T-helper 9 cell (primary cell): ENCODE data around the gene SYCP2.
A peak's percentile ranks its signal among the peaks of the same experiment; 100 is the strongest.

Experiments used
- DNase-seq: peaks from one replicate; pipeline ENCODE4 v3.0.0-alpha.2; 2020

Gene SYCP2

DNA sequence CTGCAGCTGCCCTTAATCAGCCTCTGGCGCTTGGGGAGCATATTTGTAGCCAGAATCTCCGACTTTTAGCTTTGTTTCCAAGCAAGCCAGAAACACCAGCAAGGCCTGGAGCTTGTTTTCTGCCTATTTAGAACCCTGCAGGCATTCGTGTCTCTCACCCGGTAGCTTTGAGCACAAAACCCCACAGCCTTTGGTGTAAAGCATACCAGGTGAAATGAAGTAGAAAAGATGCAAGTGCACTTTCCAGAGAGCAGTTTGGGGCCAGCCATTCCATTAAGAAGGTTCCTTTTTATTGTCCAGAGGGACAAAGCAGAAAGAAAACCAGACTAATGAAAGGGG is 7.5 kb upstream of the SYCP2 start:
- no peak for DNase-seq

GRCh38 chr20:59940129-59940955 is 6.9 kb upstream of the SYCP2 start, which contains the start of the genes FAM217B and PPP1R3D:
Gene FAM217B, plus strand, starts transcription at chr20:59940389. Its CDS starts 3,555 bp downstream, at chr20:59943944.
Gene PPP1R3D, minus strand, starts transcription at chr20:59940305. Its CDS starts 374 bp downstream, at chr20:59939931.
- peak; percentile 84 for DNase-seq

GRCh38 chr20:59939879-59940128 is 6.4 kb upstream of the SYCP2 start:
- no peak for DNase-seq

DNA sequence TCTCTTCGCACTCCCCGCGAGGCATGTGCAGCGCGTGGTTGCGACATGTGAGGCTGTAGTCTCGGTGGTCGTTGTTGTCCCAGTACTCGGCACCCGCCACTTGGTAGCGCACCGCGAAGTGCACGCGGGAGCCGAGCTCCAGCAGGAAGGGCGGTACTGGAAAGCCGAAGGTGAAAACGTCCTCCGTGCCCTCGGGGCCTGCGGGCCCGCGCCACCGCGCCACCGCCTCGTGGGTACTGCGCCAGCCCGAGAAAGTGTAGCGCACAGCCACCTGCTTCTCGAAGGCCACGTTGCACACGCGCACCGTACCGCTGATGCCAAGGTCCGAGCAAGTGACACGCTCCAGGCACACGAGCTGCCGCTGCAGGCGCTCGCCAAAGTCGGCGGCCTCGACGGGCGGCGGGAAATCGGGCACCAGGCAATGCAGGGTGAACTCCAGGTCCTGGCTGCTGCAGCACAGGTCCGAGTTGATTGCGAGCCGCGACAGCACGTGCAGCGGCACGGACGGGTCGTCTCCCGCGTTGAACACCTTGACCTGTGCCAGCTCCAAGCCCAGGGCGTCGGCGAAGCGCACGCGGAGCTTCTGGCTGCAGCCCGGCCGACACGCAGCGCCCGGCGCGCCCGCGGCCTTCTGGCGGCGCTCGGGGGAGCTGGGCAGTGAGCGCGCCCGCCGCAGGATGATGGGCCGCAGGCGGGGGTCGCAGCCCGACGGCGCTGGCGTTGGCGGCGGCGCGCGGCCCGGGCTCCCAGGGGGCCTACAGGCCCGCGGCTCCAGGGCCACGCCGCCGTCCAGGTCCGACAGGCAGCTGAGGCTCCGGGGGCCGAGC is 5.8 kb upstream of the SYCP2 start:
- DNase-seq: no peak

DNA sequence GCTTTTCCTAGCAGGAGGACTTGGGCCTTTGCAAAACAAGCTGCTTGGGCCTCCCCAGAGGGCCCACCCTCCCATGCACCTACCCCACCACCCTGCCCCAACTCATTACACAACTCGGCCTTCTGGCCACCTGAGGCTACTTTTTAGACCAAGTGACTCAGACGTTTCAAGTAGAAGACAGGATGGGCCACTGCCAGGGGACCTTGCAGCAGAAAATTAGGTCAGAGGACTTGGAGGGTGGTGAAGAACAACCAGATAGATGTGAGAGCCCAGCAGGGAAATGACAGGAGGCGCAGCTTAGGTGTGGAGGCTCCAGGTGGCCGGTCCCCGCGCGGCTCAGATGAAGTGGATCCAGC is 5.2 kb upstream of the SYCP2 start:
- DNase-seq: no peak

- DNase-seq: no peak
These were observed 4.8 kb upstream of the SYCP2 start for GRCh38 chr20:59938221-59938620.

- DNase-seq: no peak
These were observed 3.7 kb upstream of the SYCP2 start for GRCh38 chr20:59937150-59937549.

GRCh38 chr20:59936409-59936808 is 3.0 kb upstream of the SYCP2 start:
- DNase-seq: no peak

DNA sequence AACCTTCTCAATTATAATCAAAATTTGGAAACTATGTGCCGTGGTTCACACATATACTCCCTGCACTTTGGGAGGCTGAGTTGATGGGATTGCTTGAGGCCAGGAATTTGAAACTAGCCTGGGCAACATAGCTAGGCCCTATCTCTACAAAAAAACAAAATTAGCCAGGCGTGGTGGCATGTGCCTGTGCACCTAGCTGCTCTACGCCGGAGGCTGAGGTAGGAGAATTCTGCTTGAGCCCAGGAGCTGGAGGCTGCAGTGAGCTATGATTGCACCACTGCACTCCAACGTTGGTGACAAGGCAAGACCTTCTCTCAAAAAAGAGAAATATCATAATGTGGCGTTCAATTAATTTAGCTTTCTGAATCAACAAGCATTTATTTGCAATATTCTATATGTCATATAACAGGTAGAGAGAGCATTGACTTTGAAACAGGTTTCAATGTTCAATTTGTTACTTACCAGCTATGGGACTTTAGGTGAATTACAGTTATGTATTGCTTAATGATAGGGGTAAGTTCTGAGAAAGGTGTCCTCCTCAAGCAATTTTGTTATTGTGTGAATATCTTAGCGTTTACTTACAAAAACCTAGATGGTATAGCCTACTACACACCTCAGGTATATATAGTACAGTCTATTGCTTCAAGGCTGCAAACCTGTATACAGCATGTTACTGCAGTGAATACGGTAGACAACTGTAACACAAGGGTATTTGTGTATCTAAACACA is 2.2 kb upstream of the SYCP2 start:
- no peak for DNase-seq

DNA sequence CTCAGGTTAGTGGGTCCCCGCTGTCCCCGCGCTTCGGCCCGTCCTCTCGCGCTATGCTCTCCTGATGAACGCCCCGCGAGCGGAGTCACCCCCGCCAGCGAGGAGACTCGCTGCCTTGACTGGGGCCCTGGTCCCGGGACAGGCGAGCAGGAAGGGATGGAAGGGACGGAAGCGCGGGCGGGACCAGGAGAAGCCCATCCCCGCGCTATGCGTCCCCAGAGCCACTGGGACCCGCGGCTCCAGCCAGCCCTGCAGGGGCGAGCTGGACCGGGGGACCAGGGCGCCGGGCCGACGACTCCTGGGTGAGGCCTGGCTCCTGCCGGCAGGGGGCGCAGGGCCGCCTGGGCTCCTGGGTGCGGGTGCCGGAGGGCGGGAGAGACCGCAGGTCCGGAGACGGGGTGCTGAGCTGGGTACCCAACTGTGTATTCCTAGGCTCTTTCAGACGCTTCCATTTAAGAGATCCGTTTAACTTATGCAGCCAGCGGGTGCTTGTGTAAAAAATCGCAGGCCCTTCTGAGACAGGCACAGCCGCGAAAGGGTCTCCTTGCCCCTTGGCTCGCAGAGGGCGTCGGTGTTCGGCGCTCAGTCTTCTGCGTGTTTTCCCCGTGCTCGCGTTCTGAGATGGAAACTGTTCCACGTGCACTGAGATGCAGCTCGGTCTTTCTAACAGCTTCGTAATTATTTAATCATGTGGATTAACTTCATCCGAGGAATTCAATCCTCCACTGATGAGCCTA is 580 bp upstream of the SYCP2 start:
- DNase-seq: peak; percentile 78

GRCh38 chr20:59932616-59933295 is 681 bp downstream of the SYCP2 start:
- no peak for DNase-seq

DNA sequence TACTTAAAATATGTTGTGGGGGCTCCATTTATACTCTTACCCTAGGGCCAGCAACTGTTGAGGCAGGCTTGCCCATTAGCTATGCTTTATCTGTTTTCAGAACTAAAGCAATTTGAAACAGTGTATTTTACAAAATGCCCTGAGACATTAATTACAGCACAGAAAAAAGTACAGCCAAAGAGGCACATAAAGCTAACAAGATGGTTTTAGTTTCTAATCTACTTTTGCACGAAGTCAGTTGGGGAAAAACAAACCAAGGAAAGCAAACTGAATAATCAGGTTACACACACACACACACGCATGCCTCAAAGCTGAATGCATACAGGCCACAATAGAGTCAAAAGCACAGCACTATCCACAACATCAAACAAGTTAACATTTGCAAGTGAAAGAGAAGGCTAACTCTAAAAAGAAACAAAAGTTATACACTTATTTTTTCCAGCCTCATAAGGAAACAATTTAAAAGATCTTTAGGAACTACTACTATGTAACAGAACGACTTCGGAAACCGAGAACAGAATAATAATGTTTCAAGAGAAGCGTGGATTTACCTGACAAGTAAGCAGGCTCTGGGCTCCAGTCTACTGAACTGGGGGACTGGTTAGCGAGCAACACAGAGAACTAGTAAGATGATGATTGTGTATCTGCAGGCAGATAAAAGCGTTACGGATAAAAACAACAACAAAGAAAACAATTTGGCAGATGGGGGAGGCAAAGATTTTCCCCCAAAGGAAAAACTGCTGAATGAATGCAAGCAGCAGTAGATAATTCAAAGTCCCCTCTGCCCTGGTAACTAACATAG is 1.7 kb downstream of the SYCP2 start:
- no peak for DNase-seq

DNA sequence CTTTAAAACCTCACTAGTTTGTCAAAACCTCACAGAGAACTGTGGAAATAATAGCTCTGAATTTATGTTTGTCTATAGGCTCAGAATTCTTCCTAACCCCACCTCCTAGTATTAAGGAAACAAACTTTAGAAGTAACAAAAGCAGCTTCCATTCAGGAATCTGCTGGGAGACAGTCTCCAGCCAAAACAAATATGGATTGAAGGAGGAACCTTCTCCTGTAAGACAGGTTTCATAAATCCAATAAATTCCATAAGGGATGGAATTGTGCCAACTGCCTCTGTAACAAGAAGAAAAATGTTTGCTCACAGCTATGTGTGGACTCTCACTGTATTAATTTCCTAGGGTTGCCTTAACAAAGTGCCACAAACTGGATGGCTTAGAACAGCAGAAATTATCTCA is 7.5 kb downstream of the SYCP2 start:
- no peak for DNase-seq

- DNase-seq: no peak
These were observed 8.1 kb downstream of the SYCP2 start for GRCh38 chr20:59925359-59925758.

DNA sequence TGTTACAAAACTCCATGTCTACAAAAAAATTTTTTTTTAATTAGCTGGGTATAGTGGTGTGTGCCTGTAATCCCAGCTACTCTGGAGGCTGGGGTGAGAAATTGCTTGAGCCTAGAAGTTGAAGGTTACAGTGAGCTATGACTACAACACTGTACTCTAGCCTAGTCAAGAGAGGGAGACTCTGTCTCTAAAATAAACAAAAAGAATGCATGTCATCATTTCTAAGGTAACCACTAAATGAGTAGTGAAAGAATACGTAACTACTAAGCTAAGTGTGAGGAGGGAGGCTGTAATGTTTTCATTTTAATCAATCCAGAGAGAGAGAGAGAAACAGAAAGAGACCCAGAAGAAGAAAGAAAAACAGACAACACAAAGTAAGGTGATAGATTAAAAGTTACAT is 9.9 kb downstream of the SYCP2 start:
- no peak for DNase-seq

- DNase-seq: no peak
These were observed 12.5 kb downstream of the SYCP2 start for GRCh38 chr20:59920944-59921343.

DNA sequence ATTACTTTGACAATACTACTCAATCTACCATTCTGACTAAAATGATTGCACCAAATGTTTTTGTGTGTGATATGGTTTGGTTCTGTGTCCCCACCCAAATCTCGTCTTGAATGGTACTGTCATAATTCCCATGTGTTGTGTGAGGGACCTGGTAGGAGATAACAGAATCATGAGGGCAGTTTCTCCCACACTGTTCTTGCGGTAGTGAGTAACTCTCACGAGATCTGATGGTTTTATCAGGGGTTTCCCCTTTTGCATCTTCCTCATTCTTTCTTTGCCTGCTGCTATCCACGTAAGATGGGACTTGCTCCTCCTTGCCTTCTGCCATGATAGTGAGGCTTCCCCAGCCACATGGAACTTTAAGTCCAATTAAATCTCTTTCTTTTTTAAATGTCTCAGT is 20.8 kb downstream of the SYCP2 start:
- no peak for DNase-seq

DNA sequence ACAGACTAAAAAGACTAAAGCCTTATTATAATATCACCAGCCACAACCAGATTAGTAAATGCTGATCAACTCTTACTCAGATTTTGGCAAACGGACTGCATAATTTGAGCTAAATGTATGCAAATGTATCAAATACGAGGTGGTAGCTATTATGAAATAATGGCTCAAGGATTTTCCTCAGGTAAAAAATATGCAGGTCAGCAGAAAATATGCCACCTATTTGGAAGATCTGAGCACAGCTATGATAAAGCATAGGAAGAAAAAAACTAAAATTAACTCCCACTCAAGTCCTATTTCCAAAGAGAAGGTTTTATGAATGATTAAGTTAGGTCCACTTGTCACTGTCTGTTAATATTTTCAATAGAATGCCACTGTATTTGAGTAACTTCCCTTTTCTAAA is 22.4 kb downstream of the SYCP2 start:
- DNase-seq: no peak

DNA sequence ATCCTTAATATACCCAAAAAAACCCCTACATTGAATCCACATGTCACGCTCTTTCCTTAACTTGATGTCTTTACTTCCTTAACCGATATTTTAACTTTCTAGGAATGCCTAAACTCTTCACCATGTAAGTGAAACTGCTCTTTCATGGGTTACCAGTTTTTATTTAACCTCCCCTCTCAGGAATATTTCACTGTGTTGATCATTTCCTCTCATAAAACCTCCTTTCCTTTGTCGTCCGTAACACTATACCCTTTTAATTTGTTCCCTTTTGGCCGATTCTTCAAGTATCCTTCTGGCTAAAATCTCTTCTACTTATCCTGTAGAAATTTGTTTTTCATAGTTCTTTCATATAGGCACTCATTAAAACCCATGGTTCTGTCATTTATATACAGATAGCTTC is 24.6 kb downstream of the SYCP2 start:
- DNase-seq: no peak

GRCh38 chr20:59903621-59904020 is 29.8 kb downstream of the SYCP2 start:
- DNase-seq: no peak

GRCh38 chr20:59902470-59902869 is 31.0 kb downstream of the SYCP2 start:
- DNase-seq: no peak

GRCh38 chr20:59895908-59896307 is 37.5 kb downstream of the SYCP2 start:
- no peak for DNase-seq
